Hepatocyte (in vitro differentiated cells): ENCODE measurements around the gene CASKIN2.

Experiments
- CTCF ChIP-seq: fragments of 200-600 bp; sonication (generic); IDR thresholded peaks from 2 replicates; pipeline ENCODE4 v1.5.1; 2016; ENCODE audit warnings: antibody characterized with exemption, mild to moderate bottlenecking; ENCODE audit not compliant: poor library complexity
- EZH2 ChIP-seq: fragments of 200-600 bp; sonication (generic); IDR thresholded peaks from 2 replicates; pipeline ENCODE4 v1.6.1; 2016; ENCODE audit warnings: antibody characterized with exemption, mild to moderate bottlenecking, borderline replicate concordance
- EZH2phosphoT487 ChIP-seq: fragments of 200-600 bp; sonication (generic); IDR thresholded peaks from one replicate; pipeline ENCODE4 v1.6.1; 2018; ENCODE audit warnings: antibody characterized with exemption, mild to moderate bottlenecking, low read depth, moderate library complexity; ENCODE audit not compliant: unreplicated experiment, severe bottlenecking

- TF ChIP-seq CTCF (no peak), EZH2 (no peak), EZH2phosphoT487 (no peak)
These were observed 56.1 kb downstream of the CASKIN2 start for GRCh38 chr17:75459246-75459589.
